Liver (tissue), 9 donors: ENCODE measurements around the gene SDR39U1. TPM values are rescaled to one million over a fixed set of nuclear protein-coding genes. Genes with fewer than 3 reads are reported as not detected.

Experiments
- DNase-seq: peaks from one replicate; pipeline ENCODE4 v3.0.0-alpha.2; 2017; ENCODE audit warnings: low spot score
- H3K27ac ChIP-seq, 2 donors: one replicate each; pipeline ENCODE4 v1.7.0; 2013; ENCODE audit warnings: inconsistent platforms in 2 of 2, low read length in 2 of 2, control low read depth in 1 of 2, low read depth in 1 of 2, mild to moderate bottlenecking in 1 of 2
- H3K27me3 ChIP-seq, 4 donors: one replicate each; pipeline versions ENCODE4 v1.6.1 to v1.7.0; 2013; ENCODE audit warnings: low read length in 3 of 4, inconsistent platforms in 1 of 4, mild to moderate bottlenecking in 1 of 4, moderate library complexity in 1 of 4; ENCODE audit not compliant: control insufficient read depth in 4 of 4, insufficient read depth in 4 of 4
- H3K36me3 ChIP-seq, 4 donors: one replicate each; pipeline versions ENCODE4 v1.6.1 to v1.7.0; 2013; ENCODE audit warnings: low read length in 3 of 4, mild to moderate bottlenecking in 3 of 4, low read depth in 1 of 4, moderate library complexity in 1 of 4; ENCODE audit not compliant: control insufficient read depth in 4 of 4, insufficient read depth in 3 of 4
- H3K4me1 ChIP-seq, 4 donors: one replicate each; pipeline versions ENCODE4 v1.6.1 to v1.7.0; 2013; ENCODE audit warnings: low read length in 3 of 4, mild to moderate bottlenecking in 3 of 4, moderate library complexity in 1 of 4; ENCODE audit not compliant: control insufficient read depth in 4 of 4, insufficient read depth in 4 of 4
- H3K4me3 ChIP-seq, 3 donors: one replicate each; pipeline versions ENCODE4 v1.6.1 to v1.7.0; 2013; ENCODE audit warnings: low read length in 3 of 3, control low read depth in 1 of 3, low read depth in 1 of 3, mild to moderate bottlenecking in 1 of 3
- H3K9ac ChIP-seq, 2 donors: one replicate each; pipeline ENCODE4 v1.7.0; 2013; ENCODE audit warnings: low read length in 2 of 2, mild to moderate bottlenecking in 2 of 2, moderate library complexity in 2 of 2, control low read depth in 1 of 2, low read depth in 1 of 2
- H3K9me3 ChIP-seq, 4 donors: one replicate each; pipeline versions ENCODE4 v1.6.1 to v1.7.0; 2013; ENCODE audit warnings: low read length in 3 of 4; ENCODE audit not compliant: control insufficient read depth in 4 of 4
- EGR1 ChIP-seq, 2 donors: IDR thresholded peaks; 2 replicates each; pipeline ENCODE4 v1.6.1; 2016 to 2018; ENCODE audit warnings: antibody characterized with exemption in 2 of 2, low read depth in 2 of 2
- FOXA1 ChIP-seq: IDR thresholded peaks from 2 replicates; pipeline ENCODE4 v1.6.1; 2016; ENCODE audit warnings: antibody characterized with exemption
- GABPA ChIP-seq, 2 donors: IDR thresholded peaks in 1 of 2; conservative IDR thresholded peaks in 1 of 2; 2 replicates each; pipeline ENCODE4 v1.6.1; 2016; ENCODE audit warnings: antibody characterized with exemption in 2 of 2, mild to moderate bottlenecking in 1 of 2, moderate library complexity in 1 of 2
- HNF4G ChIP-seq: IDR thresholded peaks from 2 replicates; pipeline ENCODE4 v1.6.1; 2016; ENCODE audit warnings: antibody characterized with exemption
- JUND ChIP-seq, 2 donors: IDR thresholded peaks; 2 replicates each; pipeline ENCODE4 v1.6.1; 2016; ENCODE audit warnings: antibody characterized with exemption in 2 of 2
- RAD21 ChIP-seq, 2 donors: IDR thresholded peaks; 2 replicates each; pipeline ENCODE4 v1.6.1; 2016; ENCODE audit warnings: antibody characterized with exemption in 2 of 2, mild to moderate bottlenecking in 2 of 2
- REST ChIP-seq: IDR thresholded peaks from 2 replicates; pipeline ENCODE4 v1.6.1; 2016; ENCODE audit warnings: antibody characterized with exemption, mild to moderate bottlenecking
- RXRA ChIP-seq, 2 donors: IDR thresholded peaks; 2 replicates each; pipeline ENCODE4 v1.6.1; 2017 to 2018; ENCODE audit warnings: antibody characterized with exemption in 2 of 2, mild to moderate bottlenecking in 1 of 2
- WGBS: extraction: QIAGEN DNeasy Blood & Tissue Kit; methylation state at CpG from one replicate; pipeline ENCODE4 v1.1.7; 2013; 5-methylcytosine and 5-hydroxymethylcytosine counted together
- polyA plus RNA-seq, 2 donors: library from polyadenylated mRNA; stranded (reverse) in 1 of 2; unstranded in 1 of 2; fragments of 200-250 nt in 1 of 2; fragments of >200 nt in 1 of 2; fragmentation: Nextera tagmentation in 1 of 2; extraction: Ambion mirVana in 1 of 2; gene quantifications; one replicate each; pipeline versions ENCODE4 v1.2.1 to v1.2.3, GENCODE V29; 2013 to 2015
- total RNA-seq, 2 donors: library from RNA; depleted of rRNA; stranded (reverse); fragments of >200 nt; gene quantifications; one replicate each; pipeline ENCODE4 v1.2.3, GENCODE V29; 2014
- TF ChIP-seq, protein P1 (sequence below): IDR thresholded peaks from 2 replicates; pipeline ENCODE4 v1.6.1; 2016; ENCODE audit warnings: antibody characterized with exemption
- TF ChIP-seq, protein P2 (sequence below): IDR thresholded peaks from 2 replicates; pipeline ENCODE4 v1.6.1; 2016; ENCODE audit warnings: antibody characterized with exemption
- TF ChIP-seq, protein P3 (sequence below): fragments of 150-350 bp; IDR thresholded peaks from 2 replicates; pipeline ENCODE4 v1.5.1; 2017; ENCODE audit warnings: improper control_type of control experiment, low read depth, low read length; ENCODE audit not compliant: missing input control
- donor health status: healthy.
- donor health status: healthy.
- donor health status: healthy.
- donor health status: healthy.
- donor health status: healthy.

SDR39U1 gene
- total and polyA plus RNA-seq, 4 donors = 10.8 to 50.4 (median 25.9) TPM

GRCh38 chr14:24392325-24393091, 50.1 kb downstream of the SDR39U1 start (continued):
- TF ChIP-seq, protein P1, sequence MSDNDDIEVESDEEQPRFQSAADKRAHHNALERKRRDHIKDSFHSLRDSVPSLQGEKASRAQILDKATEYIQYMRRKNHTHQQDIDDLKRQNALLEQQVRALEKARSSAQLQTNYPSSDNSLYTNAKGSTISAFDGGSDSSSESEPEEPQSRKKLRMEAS = no peak
- no peak for TF ChIP-seq JUND (IDR thresholded peaks at IDR 0.05)

DNA sequence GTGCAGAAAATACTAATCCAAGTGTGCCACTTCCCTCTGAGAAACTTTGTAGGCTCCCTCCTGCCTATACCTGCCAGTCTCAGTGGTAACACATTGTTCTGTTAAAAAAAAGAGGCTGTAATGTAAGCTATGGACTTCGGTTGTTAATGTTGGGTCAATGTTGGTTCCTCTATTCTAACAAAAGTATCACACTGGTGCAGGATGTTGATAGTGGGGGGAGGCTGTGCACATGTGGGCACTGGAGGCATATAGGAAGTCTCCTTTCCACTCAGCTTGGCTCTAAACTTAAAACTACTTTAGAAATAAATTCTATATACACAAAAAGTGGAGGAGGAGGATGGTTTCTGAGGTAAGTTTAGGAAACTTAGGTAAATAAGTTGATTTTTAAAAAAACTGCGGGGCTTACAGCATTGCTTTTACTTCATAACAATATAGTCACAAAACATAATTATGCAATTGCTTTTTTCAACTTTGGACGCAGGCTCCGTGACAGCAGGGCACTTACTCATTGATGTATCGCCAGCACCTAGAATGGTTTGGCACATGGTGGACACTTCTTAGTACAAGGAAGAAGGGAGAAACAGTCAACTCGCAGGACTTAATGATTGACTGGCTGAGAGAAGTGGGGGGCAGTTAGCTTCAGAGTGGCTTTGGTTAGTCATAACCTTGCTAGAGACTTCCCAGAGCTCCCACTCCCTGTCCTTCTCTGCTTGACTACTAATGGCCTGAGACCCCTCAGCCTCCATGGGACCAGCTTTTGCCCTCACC, 51.7 kb downstream of the SDR39U1 start:
- Histone ChIP-seq H3K27ac (no peak overlapping the region), H3K4me3 (no peak overlapping the region), H3K4me1 (peaks cover 2 to 16% (median 10%) of the 10 kb centered on the region in 4 donors), H3K27me3 (no peaks in the 10 kb centered on the region), H3K36me3 (no peaks in the 10 kb centered on the region), H3K9me3 (no peaks in the 10 kb centered on the region), H3K9ac (no peak overlapping the region)
- 64% methylated on average over 6 of the region's 6 CpGs for WGBS
- no peak for DNase-seq
- TF ChIP-seq FOXA1 (no peak), HNF4G (no peak), RXRA (IDR thresholded peaks at IDR 0.05) (no peak), REST (no peak), GABPA (IDR thresholded peaks at IDR 0.05 in 1 of 2, conservative IDR thresholded peaks at IDR 0.05 in 1 of 2) (no peak), RAD21 (IDR thresholded peaks at IDR 0.05) (no peak), EGR1 (IDR thresholded peaks at IDR 0.05; ENCODE audit: low read depth in 2 of 2) (no peak)
- TF ChIP-seq, protein P2, sequence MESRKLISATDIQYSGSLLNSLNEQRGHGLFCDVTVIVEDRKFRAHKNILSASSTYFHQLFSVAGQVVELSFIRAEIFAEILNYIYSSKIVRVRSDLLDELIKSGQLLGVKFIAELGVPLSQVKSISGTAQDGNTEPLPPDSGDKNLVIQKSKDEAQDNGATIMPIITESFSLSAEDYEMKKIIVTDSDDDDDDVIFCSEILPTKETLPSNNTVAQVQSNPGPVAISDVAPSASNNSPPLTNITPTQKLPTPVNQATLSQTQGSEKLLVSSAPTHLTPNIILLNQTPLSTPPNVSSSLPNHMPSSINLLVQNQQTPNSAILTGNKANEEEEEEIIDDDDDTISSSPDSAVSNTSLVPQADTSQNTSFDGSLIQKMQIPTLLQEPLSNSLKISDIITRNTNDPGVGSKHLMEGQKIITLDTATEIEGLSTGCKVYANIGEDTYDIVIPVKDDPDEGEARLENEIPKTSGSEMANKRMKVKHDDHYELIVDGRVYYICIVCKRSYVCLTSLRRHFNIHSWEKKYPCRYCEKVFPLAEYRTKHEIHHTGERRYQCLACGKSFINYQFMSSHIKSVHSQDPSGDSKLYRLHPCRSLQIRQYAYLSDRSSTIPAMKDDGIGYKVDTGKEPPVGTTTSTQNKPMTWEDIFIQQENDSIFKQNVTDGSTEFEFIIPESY = no peak
- TF ChIP-seq, protein P1 = no peak
- TF ChIP-seq, protein P3, sequence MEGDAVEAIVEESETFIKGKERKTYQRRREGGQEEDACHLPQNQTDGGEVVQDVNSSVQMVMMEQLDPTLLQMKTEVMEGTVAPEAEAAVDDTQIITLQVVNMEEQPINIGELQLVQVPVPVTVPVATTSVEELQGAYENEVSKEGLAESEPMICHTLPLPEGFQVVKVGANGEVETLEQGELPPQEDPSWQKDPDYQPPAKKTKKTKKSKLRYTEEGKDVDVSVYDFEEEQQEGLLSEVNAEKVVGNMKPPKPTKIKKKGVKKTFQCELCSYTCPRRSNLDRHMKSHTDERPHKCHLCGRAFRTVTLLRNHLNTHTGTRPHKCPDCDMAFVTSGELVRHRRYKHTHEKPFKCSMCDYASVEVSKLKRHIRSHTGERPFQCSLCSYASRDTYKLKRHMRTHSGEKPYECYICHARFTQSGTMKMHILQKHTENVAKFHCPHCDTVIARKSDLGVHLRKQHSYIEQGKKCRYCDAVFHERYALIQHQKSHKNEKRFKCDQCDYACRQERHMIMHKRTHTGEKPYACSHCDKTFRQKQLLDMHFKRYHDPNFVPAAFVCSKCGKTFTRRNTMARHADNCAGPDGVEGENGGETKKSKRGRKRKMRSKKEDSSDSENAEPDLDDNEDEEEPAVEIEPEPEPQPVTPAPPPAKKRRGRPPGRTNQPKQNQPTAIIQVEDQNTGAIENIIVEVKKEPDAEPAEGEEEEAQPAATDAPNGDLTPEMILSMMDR = no peak

Other genes starting within 250 kb of the SDR39U1 start
- 10 to 100 TPM; 27.5 to 76.2 TPM for gene TM9SF1, start 247.3 kb downstream of the SDR39U1 start, total RNA-seq
- 10 to 100 TPM; 30.0 to 46.9 TPM for gene TM9SF1, start 247.3 kb downstream of the SDR39U1 start, polyA plus RNA-seq
- under 1 TPM in 1 of 2 donors, not detected in 1; 0.33 TPM for gene TSSK4, start 237.1 kb downstream of the SDR39U1 start, total RNA-seq
- gene TSSK4, start 237.1 kb downstream of the SDR39U1 start, polyA plus RNA-seq = under 1 TPM in 1 of 2 donors, not detected in 1; 0.25 TPM
- 10 to 100 TPM; 14.6 to 19.6 TPM for gene CHMP4A, start 229.3 kb downstream of the SDR39U1 start, total RNA-seq
- 10 to 100 TPM; 36.3 to 38.7 TPM for gene CHMP4A, start 229.3 kb downstream of the SDR39U1 start, polyA plus RNA-seq
- gene MDP1, start 226.7 kb downstream of the SDR39U1 start, total RNA-seq = 1 to 10 TPM; 3.2 to 6.6 TPM
- gene MDP1, start 226.7 kb downstream of the SDR39U1 start, polyA plus RNA-seq = 10 to 100 TPM in 1 of 2 donors, 1 to 10 TPM in 1; 7.4 to 13.4 TPM
- gene NEDD8, start 210.4 kb downstream of the SDR39U1 start, total RNA-seq = 10 to 100 TPM; 32.3 to 49.3 TPM
- gene NEDD8, start 210.4 kb downstream of the SDR39U1 start, polyA plus RNA-seq = 100 to 1,000 TPM; 107 to 136 TPM
- gene GMPR2, start 209.8 kb downstream of the SDR39U1 start, total RNA-seq = 10 to 100 TPM; 28.6 to 29.8 TPM
- 10 to 100 TPM; 34.9 to 42.7 TPM for gene GMPR2, start 209.8 kb downstream of the SDR39U1 start, polyA plus RNA-seq
- 10 to 100 TPM; 23.5 to 25.1 TPM for gene TINF2, start 200.2 kb downstream of the SDR39U1 start, total RNA-seq
- 10 to 100 TPM; 14.4 to 24.3 TPM for gene TINF2, start 200.2 kb downstream of the SDR39U1 start, polyA plus RNA-seq
- 1 to 10 TPM; 1.1 to 1.5 TPM for gene TGM1, start 179.6 kb downstream of the SDR39U1 start, total RNA-seq
- gene TGM1, start 179.6 kb downstream of the SDR39U1 start, polyA plus RNA-seq = under 1 TPM; 0.28 to 0.39 TPM
- gene RABGGTA, start 171.2 kb downstream of the SDR39U1 start, total RNA-seq = 10 to 100 TPM in 1 of 2 donors, 1 to 10 TPM in 1; 7.5 to 19.7 TPM
- 10 to 100 TPM; 11.7 to 14.7 TPM for gene RABGGTA, start 171.2 kb downstream of the SDR39U1 start, polyA plus RNA-seq
- 10 to 100 TPM; 30.3 to 84.9 TPM for gene DHRS1, start 143.0 kb downstream of the SDR39U1 start, total RNA-seq
- gene DHRS1, start 143.0 kb downstream of the SDR39U1 start, polyA plus RNA-seq = 10 to 100 TPM; 40.3 to 60.1 TPM
- gene NOP9, start 142.9 kb downstream of the SDR39U1 start, total RNA-seq = 10 to 100 TPM; 12.3 to 18.2 TPM
- gene NOP9, start 142.9 kb downstream of the SDR39U1 start, polyA plus RNA-seq = 1 to 10 TPM; 3.8 to 7.1 TPM
- gene CIDEB, start 134.8 kb downstream of the SDR39U1 start, total RNA-seq = 100 to 1,000 TPM in 1 of 2 donors, 10 to 100 TPM in 1; 32.1 to 142 TPM
- 100 to 1,000 TPM; 176 to 312 TPM for gene CIDEB, start 134.8 kb downstream of the SDR39U1 start, polyA plus RNA-seq
- 10 to 100 TPM in 1 of 2 donors, 1 to 10 TPM in 1; 2.5 to 11.3 TPM for gene LTB4R2, start 132.6 kb downstream of the SDR39U1 start, total RNA-seq
- 1 to 10 TPM in 1 of 2 donors, under 1 TPM in 1; 0.28 to 1.2 TPM for gene LTB4R2, start 132.6 kb downstream of the SDR39U1 start, polyA plus RNA-seq
- gene LTB4R, start 131.3 kb downstream of the SDR39U1 start, total RNA-seq = 1 to 10 TPM; 2.1 to 5.0 TPM
- 1 to 10 TPM in 1 of 2 donors, under 1 TPM in 1; 0.86 to 2.9 TPM for gene LTB4R, start 131.3 kb downstream of the SDR39U1 start, polyA plus RNA-seq
- gene ADCY4, start 107.7 kb downstream of the SDR39U1 start, total RNA-seq = 1 to 10 TPM; 2.2 to 7.2 TPM
- gene ADCY4, start 107.7 kb downstream of the SDR39U1 start, polyA plus RNA-seq = 1 to 10 TPM; 2.2 to 5.8 TPM
- gene RIPK3, start 102.8 kb downstream of the SDR39U1 start, total RNA-seq = 1 to 10 TPM; 2.7 to 2.9 TPM
- 1 to 10 TPM; 1.0 to 1.2 TPM for gene RIPK3, start 102.8 kb downstream of the SDR39U1 start, polyA plus RNA-seq
- gene NFATC4, start 74.6 kb downstream of the SDR39U1 start, total RNA-seq = 1 to 10 TPM; 1.4 to 3.6 TPM
- gene NFATC4, start 74.6 kb downstream of the SDR39U1 start, polyA plus RNA-seq = 1 to 10 TPM; 1.0 to 2.2 TPM
- 10 to 100 TPM in 1 of 2 donors, 1 to 10 TPM in 1; 2.5 to 11.0 TPM for gene NYNRIN, start 43.8 kb downstream of the SDR39U1 start, total RNA-seq
- gene NYNRIN, start 43.8 kb downstream of the SDR39U1 start, polyA plus RNA-seq = under 1 TPM; 0.89 to 0.99 TPM
- under 1 TPM; 0.59 to 0.79 TPM for gene CBLN3, start 13.1 kb downstream of the SDR39U1 start, total RNA-seq
- gene CBLN3, start 13.1 kb downstream of the SDR39U1 start, polyA plus RNA-seq = under 1 TPM; 0.07 to 0.33 TPM
- 10 to 100 TPM; 38.2 to 40.3 TPM for gene KHNYN, start 12.8 kb downstream of the SDR39U1 start, total RNA-seq
- 10 to 100 TPM in 1 of 2 donors, 1 to 10 TPM in 1; 3.0 to 11.1 TPM for gene KHNYN, start 12.8 kb downstream of the SDR39U1 start, polyA plus RNA-seq
- not detected for gene CMA1, start 65.5 kb upstream of the SDR39U1 start, total RNA-seq
- gene CMA1, start 65.5 kb upstream of the SDR39U1 start, polyA plus RNA-seq = under 1 TPM in 1 of 2 donors, not detected in 1; 0.81 TPM
- gene CTSG, start 133.5 kb upstream of the SDR39U1 start, total RNA-seq = 10 to 100 TPM in 1 of 2 donors, not detected in 1; 32.5 TPM
- 1 to 10 TPM in 1 of 2 donors, under 1 TPM in 1; 0.24 to 1.9 TPM for gene CTSG, start 133.5 kb upstream of the SDR39U1 start, polyA plus RNA-seq
- under 1 TPM; 0.28 to 0.75 TPM for gene GZMH, start 166.9 kb upstream of the SDR39U1 start, total RNA-seq
- 1 to 10 TPM in 1 of 2 donors, under 1 TPM in 1; 0.35 to 1.6 TPM for gene GZMH, start 166.9 kb upstream of the SDR39U1 start, polyA plus RNA-seq
- gene GZMB, start 191.4 kb upstream of the SDR39U1 start, total RNA-seq = under 1 TPM; 0.17 to 0.79 TPM
- gene GZMB, start 191.4 kb upstream of the SDR39U1 start, polyA plus RNA-seq = 1 to 10 TPM in 1 of 2 donors, under 1 TPM in 1; 0.46 to 1.9 TPM